A673 (cell line): ENCODE data around the gene STMN3. TPM values are rescaled to one million over a fixed set of nuclear protein-coding genes. Genes with fewer than 3 reads are reported as not detected.
"Not testable (repeated sequence)": the region's sequence is repeated elsewhere in the genome, so short reads cannot be mapped to it uniquely, and the experiment has no call there.

Experiments used
- BruUV-seq: library from RNA; stranded (reverse); fragments of 400-500 nt; replicated peaks from 2 replicates; lab custom pipeline; 2021; lab: Mats Ljungman, UMichigan
- CTCF ChIA-PET: fragments of 300-600 bp; sonication (Branson Sonifier 250); formaldehyde crosslinking; loops from one replicate; lab custom pipeline; 2022; ENCODE audit warnings: antibody characterized with exemption; lab: Charles Lee
- POLR2A ChIA-PET: fragments of 300-600 bp; sonication (Branson Sonifier 250); formaldehyde crosslinking; loops from one replicate; lab custom pipeline; 2022; ENCODE audit warnings: antibody characterized with exemption; ENCODE audit not compliant: low non-redundant PET; lab: Charles Lee
- DNase-seq: peaks from one replicate; pipeline ENCODE4 v3.0.0-alpha.2; 2015; ENCODE audit warnings: low spot score
- H3K27ac ChIP-seq: fragments of 200-600 bp; sonication (generic); 2 replicates; pipeline ENCODE4 v1.5.1; 2016; ENCODE audit warnings: mixed run types, low read depth, mild to moderate bottlenecking, mixed read lengths, antibody characterized with exemption, low read length; ENCODE audit not compliant: poor library complexity, severe bottlenecking
- H3K27me3 ChIP-seq: fragments of 200-600 bp; sonication (generic); replicated peaks from 2 replicates; pipeline ENCODE4 v1.6.1; 2017; ENCODE audit warnings: mixed run types, low read depth, mild to moderate bottlenecking, mixed read lengths, antibody characterized with exemption, low read length; ENCODE audit not compliant: insufficient read depth, poor library complexity
- H3K36me3 ChIP-seq: fragments of 200-600 bp; sonication (generic); 2 replicates; pipeline ENCODE4 v1.6.1; 2016; ENCODE audit warnings: mixed run types, mild to moderate bottlenecking, mixed read lengths, antibody characterized with exemption, low read length; ENCODE audit not compliant: insufficient read depth, poor library complexity, severe bottlenecking
- H3K4me1 ChIP-seq: fragments of 200-600 bp; sonication (generic); 2 replicates; pipeline ENCODE4 v1.6.1; 2017; ENCODE audit warnings: mixed run types, mild to moderate bottlenecking, mixed read lengths, antibody characterized with exemption, low read length; ENCODE audit not compliant: insufficient read depth, poor library complexity, severe bottlenecking
- H3K4me3 ChIP-seq: fragments of 200-600 bp; sonication (generic); 2 replicates; pipeline ENCODE4 v1.5.1; 2016; ENCODE audit warnings: low read depth, mixed run types, mild to moderate bottlenecking, mixed read lengths, low read length; ENCODE audit not compliant: poor library complexity, severe bottlenecking
- H3K9me3 ChIP-seq: fragments of 200-600 bp; sonication (generic); 2 replicates; pipeline ENCODE4 v1.6.1; 2016; ENCODE audit warnings: mixed run types, low read depth, mild to moderate bottlenecking, mixed read lengths, antibody characterized with exemption, low read length; ENCODE audit not compliant: poor library complexity, severe bottlenecking
- EZH2 ChIP-seq: fragments of 200-600 bp; sonication (generic); IDR thresholded peaks from 2 replicates; pipeline ENCODE4 v1.6.1; 2017; ENCODE audit warnings: borderline replicate concordance, low read depth, mild to moderate bottlenecking, mixed read lengths, antibody characterized with exemption, low read length; ENCODE audit not compliant: poor library complexity, severe bottlenecking
- intact Hi-C: fragments of 100-400 bp; cut with micrococcal nuclease; formaldehyde crosslinking; loops from one replicate; pipeline ENCODE4 v1.10.0; 2022; ENCODE audit not compliant: unreplicated experiment
- total RNA-seq: library from RNA; stranded (reverse); gene quantifications from 2 replicates; pipeline ENCODE4 v1.2.3, GENCODE V29; 2021
- TF ChIP-seq, protein P1 (sequence below): fragments of 300-800, 200-600 bp; sonication (generic); conservative IDR thresholded peaks from 2 replicates; pipeline ENCODE4 v1.5.1; 2017; ENCODE audit warnings: low read depth, mild to moderate bottlenecking, antibody characterized with exemption, low read length, moderate library complexity, mixed read lengths

STMN3 gene
- total RNA-seq, 1 experiment from 2014 or later = 115 TPM

DNA sequence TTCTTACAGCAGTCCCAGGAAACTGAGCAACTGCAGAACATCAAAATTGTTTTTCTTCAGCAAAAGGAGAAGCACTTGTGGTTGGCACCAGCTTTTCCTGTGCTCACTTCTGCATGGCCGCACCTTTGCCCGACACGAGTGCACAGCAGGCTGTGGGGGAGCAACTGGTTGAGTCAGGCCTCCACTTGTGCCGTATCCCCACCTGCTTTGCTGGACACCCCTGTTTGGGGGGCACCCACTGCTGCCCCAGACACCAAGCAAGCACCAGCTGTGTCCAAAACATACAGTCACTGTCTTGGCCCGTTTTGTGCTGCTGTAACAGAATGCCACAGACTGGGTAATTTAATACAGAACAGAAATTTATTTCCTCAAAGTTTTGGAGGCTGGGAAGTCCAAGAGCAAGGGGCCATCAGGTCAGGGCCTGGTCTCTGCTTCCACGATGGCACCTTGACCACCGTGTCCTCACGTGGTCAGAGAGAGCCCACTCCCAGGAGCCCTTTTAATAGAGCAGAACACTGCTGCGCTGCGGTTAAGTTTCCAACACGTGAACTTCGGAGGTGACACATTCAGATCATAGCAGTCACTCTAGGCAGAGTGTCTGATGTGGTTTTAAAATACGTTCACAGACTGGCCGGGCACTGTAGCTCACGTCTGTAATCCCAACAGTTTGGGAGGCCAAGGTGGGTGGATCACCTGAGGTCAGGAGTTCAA, 17.6 kb downstream of the STMN3 start:
- intact Hi-C loops = no loop called here
- Histone ChIP-seq H3K36me3 (no peaks in the 10 kb centered on the region), H3K9me3 (no peaks in the 10 kb centered on the region), H3K27me3 (no peaks in the 10 kb centered on the region), H3K4me1 (no peaks in the 10 kb centered on the region), H3K27ac (no peak overlapping the region), H3K4me3 (no peak overlapping the region)
- TF ChIP-seq EZH2 = no peak
- TF ChIP-seq, protein P1, sequence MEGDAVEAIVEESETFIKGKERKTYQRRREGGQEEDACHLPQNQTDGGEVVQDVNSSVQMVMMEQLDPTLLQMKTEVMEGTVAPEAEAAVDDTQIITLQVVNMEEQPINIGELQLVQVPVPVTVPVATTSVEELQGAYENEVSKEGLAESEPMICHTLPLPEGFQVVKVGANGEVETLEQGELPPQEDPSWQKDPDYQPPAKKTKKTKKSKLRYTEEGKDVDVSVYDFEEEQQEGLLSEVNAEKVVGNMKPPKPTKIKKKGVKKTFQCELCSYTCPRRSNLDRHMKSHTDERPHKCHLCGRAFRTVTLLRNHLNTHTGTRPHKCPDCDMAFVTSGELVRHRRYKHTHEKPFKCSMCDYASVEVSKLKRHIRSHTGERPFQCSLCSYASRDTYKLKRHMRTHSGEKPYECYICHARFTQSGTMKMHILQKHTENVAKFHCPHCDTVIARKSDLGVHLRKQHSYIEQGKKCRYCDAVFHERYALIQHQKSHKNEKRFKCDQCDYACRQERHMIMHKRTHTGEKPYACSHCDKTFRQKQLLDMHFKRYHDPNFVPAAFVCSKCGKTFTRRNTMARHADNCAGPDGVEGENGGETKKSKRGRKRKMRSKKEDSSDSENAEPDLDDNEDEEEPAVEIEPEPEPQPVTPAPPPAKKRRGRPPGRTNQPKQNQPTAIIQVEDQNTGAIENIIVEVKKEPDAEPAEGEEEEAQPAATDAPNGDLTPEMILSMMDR = no peak
- no peak for DNase-seq
- ChIA-PET CTCF (no interaction called here), POLR2A (interaction anchor here (0.5 kb wide), 1 partner anchor 237 kb away, joined by 3 read pairs; no protein-coding TSS in a partner anchor)
- BruUV-seq = no TSS peak

DNA sequence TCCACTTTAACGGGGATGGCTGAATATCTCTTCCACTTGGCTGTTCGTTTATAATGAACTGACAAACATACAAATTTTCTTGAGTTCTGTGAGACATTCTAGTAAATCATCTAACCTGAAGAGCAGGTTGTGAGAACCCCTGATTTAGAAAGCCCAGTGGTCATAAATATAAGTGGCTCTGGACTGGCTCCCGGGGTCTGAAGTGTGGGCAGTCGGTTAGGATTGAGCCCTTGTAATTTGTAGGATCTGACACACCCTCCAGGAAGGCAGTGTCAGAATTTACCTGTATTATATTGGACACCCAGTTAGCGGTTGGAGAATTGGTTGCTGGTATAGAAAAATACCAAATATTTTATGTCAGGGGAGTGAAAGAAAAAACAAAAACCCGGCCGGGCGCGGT, 19.5 kb downstream of the STMN3 start:
- no TSS peak for BruUV-seq
- H3K4me3 ChIP-seq = no peak overlapping the region
- H3K4me1 ChIP-seq = no peaks in the 10 kb centered on the region
- no peaks in the 10 kb centered on the region for H3K27me3 ChIP-seq
- H3K36me3 ChIP-seq = no peaks in the 10 kb centered on the region
- no peak for DNase-seq
- H3K9me3 ChIP-seq = no peaks in the 10 kb centered on the region
- TF ChIP-seq EZH2 = no peak
- TF ChIP-seq, protein P1 = no peak
- no peak overlapping the region for H3K27ac ChIP-seq
- CTCF ChIA-PET = no interaction called here
- intact Hi-C loops = no loop called here
- POLR2A ChIA-PET = no interaction called here

DNA sequence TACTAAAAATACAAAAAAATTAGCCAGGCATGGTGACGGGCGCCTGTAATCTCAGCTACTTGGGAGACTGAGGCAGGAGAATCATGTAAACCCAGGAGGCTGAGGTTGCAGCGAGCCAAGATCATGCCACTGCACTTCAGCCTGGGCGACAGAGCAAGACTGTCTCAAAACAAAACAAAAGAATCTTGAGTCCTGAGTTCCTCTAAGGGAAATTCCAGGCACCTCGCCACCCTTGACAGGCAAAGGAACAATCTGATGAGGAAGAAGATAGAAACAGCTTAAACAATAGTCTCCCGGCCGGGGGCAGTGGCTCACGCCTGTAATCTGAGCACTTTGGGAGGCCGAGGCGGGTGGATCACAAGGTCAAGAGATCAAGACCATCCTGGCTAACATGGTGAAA, 21.8 kb downstream of the STMN3 start:
- H3K27ac ChIP-seq, H3K9me3 ChIP-seq, POLR2A ChIA-PET, H3K4me3 ChIP-seq, H3K4me1 ChIP-seq, intact Hi-C loops, CTCF ChIA-PET, BruUV-seq, DNase-seq, H3K27me3 ChIP-seq, H3K36me3 ChIP-seq: not testable (repeated sequence)

- CTCF ChIA-PET = not testable (repeated sequence)
Measured at GRCh38 chr20:63630956-63631355, 22.3 kb downstream of the STMN3 start.

More at GRCh38 chr20:63630956-63631355, 22.3 kb downstream of the STMN3 start:
- H3K27me3 ChIP-seq, H3K4me3 ChIP-seq, POLR2A ChIA-PET, DNase-seq, H3K4me1 ChIP-seq, BruUV-seq, intact Hi-C loops, H3K36me3 ChIP-seq, H3K27ac ChIP-seq, H3K9me3 ChIP-seq: not testable (repeated sequence)
